ENCODE results near the gene PTGIS. TPM values are rescaled to one million over a fixed set of nuclear protein-coding genes. Genes with fewer than 3 reads are reported as not detected.

The PTGIS gene
- total RNA-seq, 4 donors from 2014 or later, result 1.6 to 34.1 (median 8.6) TPM

- no peaks in the 10 kb centered on the region for H3K9me3 ChIP-seq
- no CpG with 5 or more reads among the region's 5 CpGs for WGBS, 2 donors
- peaks cover 0 to 29% (median 0%) of the 10 kb centered on the region in 4 donors for H3K27me3 ChIP-seq
- DNase-seq, result no peak
- no peak overlapping the region for H3K4me3 ChIP-seq
- no peaks in the 10 kb centered on the region for H3K36me3 ChIP-seq
- peaks cover 0 to 29% (median 21%) of the 10 kb centered on the region in 3 donors for H3K4me1 ChIP-seq
- intact Hi-C loops (cut with DNase I), result no loop called here
- TF ChIP-seq CTCF (IDR thresholded peaks at IDR 0.05) (no peak), POLR2A (IDR thresholded peaks at IDR 0.05) (no peak)
- H3K27ac ChIP-seq, result peak overlapping the region in 3 of 4 donors; percentile 9 to 84 (median 64)
Observed at GRCh38 chr20:49575551-49576060, 7.7 kb upstream of the PTGIS start.

GRCh38 chr20:49573900-49574416 is 6.0 kb upstream of the PTGIS start:
- H3K36me3 ChIP-seq, result no peaks in the 10 kb centered on the region
- intact Hi-C loops (cut with DNase I), result no loop called here
- no peak overlapping the region for H3K4me3 ChIP-seq
- H3K27me3 ChIP-seq, result peaks cover 0 to 32% (median 0%) of the 10 kb centered on the region in 4 donors
- WGBS, 2 donors, result 82 to 85% methylated on average over 7 to 8 of the region's 8 CpGs
- TF ChIP-seq CTCF (IDR thresholded peaks at IDR 0.05) (no peak), POLR2A (IDR thresholded peaks at IDR 0.05) (no peak)
- DNase-seq, result no peak
- no peaks in the 10 kb centered on the region for H3K9me3 ChIP-seq
- peaks cover 0 to 21% (median 11%) of the 10 kb centered on the region in 3 donors for H3K4me1 ChIP-seq
- H3K27ac ChIP-seq, result peak overlapping the region in 3 of 4 donors; percentile 65 to 75 (median 69)

- TF ChIP-seq POLR2A (IDR thresholded peaks at IDR 0.05) (no peak), CTCF (IDR thresholded peaks at IDR 0.05) (no peak)
- H3K27ac ChIP-seq, result peak overlapping the region in 3 of 4 donors; percentile 65 to 75 (median 69)
- H3K4me3 ChIP-seq, result no peak overlapping the region
- no peaks in the 10 kb centered on the region for H3K9me3 ChIP-seq
- intact Hi-C loops (cut with DNase I), result no loop called here
- H3K4me1 ChIP-seq, result peaks cover 0 to 30% (median 14%) of the 10 kb centered on the region in 3 donors
- no peaks in the 10 kb centered on the region for H3K36me3 ChIP-seq
- 35 to 38% methylated on average over 6 of the region's 6 CpGs for WGBS, 2 donors
- H3K27me3 ChIP-seq, result peaks cover 0 to 43% (median under 1%) of the 10 kb centered on the region in 4 donors
- no peak for DNase-seq
Observed at GRCh38 chr20:49572857-49573256, 4.9 kb upstream of the PTGIS start.

GRCh38 chr20:49571553-49571835 is 3.6 kb upstream of the PTGIS start:
- WGBS, 2 donors, result 80% methylated on average over 2 of the region's 2 CpGs; no CpG with 5 or more reads in 1 of the 2 donors

More at GRCh38 chr20:49571553-49571835, 3.6 kb upstream of the PTGIS start:
- Histone ChIP-seq H3K27me3 (peaks cover 6 to 56% (median 7%) of the 10 kb centered on the region in 4 donors), H3K27ac (peak overlapping the region in 3 of 4 donors; percentile 65 to 75 (median 69)), H3K4me1 (peaks cover 0 to 36% (median 14%) of the 10 kb centered on the region in 3 donors), H3K36me3 (no peaks in the 10 kb centered on the region), H3K4me3 (no peak overlapping the region), H3K9me3 (no peaks in the 10 kb centered on the region)
- DNase-seq, result no peak
- no peak for TF ChIP-seq POLR2A (IDR thresholded peaks at IDR 0.05)
- no peak for TF ChIP-seq CTCF (IDR thresholded peaks at IDR 0.05)
- intact Hi-C loops (cut with DNase I), result no loop called here

Measured in esophagus squamous epithelium (tissue), 5 donors.